COLO668 (cell line): ENCODE results near the gene TMEM114.

Experiments
- DNase-seq: peaks from one replicate; lab custom pipeline; 2025; ENCODE audit not compliant: unreplicated experiment; lab: John Stamatoyannopoulos, UW

The TMEM114 gene

GRCh38 chr16:8551388-8552332, 38.7 kb downstream of the TMEM114 start:
- no peak for DNase-seq

- no peak for DNase-seq
These were observed 39.5 kb downstream of the TMEM114 start for GRCh38 chr16:8550728-8551387.

GRCh38 chr16:8549843-8550412, 40.4 kb downstream of the TMEM114 start:
- no peak for DNase-seq

GRCh38 chr16:8548166-8548565, 42.1 kb downstream of the TMEM114 start:
- no peak for DNase-seq

GRCh38 chr16:8547762-8548161, 42.5 kb downstream of the TMEM114 start:
- no peak for DNase-seq

- no peak for DNase-seq
These were observed 45.9 kb downstream of the TMEM114 start for GRCh38 chr16:8544406-8544805.

- DNase-seq, result no peak
These were observed 47.1 kb downstream of the TMEM114 start for GRCh38 chr16:8543258-8543657.

- no peak for DNase-seq
These were observed 47.9 kb downstream of the TMEM114 start for GRCh38 chr16:8542393-8542792.

- no peak for DNase-seq
These were observed 48.4 kb downstream of the TMEM114 start for GRCh38 chr16:8541868-8542267.

- no peak for DNase-seq
These were observed 52.5 kb downstream of the TMEM114 start for GRCh38 chr16:8537691-8538342.

- no peak for DNase-seq
These were observed 56.8 kb downstream of the TMEM114 start for GRCh38 chr16:8533509-8533908.

GRCh38 chr16:8530752-8531384, 59.4 kb downstream of the TMEM114 start:
- no peak for DNase-seq

- no peak for DNase-seq
These were observed 61.8 kb downstream of the TMEM114 start for GRCh38 chr16:8528471-8528870.

GRCh38 chr16:8523932-8524331, 66.4 kb downstream of the TMEM114 start:
- no peak for DNase-seq

GRCh38 chr16:8522757-8523156, 67.6 kb downstream of the TMEM114 start:
- DNase-seq, result no peak

GRCh38 chr16:8519643-8520042, 70.7 kb downstream of the TMEM114 start:
- DNase-seq, result no peak
